GM10266 (cell line): ENCODE results near the gene TBKBP1.
A peak's percentile ranks its signal among the peaks of the same experiment; 100 is the strongest.

ENCODE experiments used
- DNase-seq: peaks from one replicate; pipeline ENCODE4 v3.0.0; 2012; ENCODE audit errors: extremely low spot score
- CTCF ChIP-seq: IDR thresholded peaks from 2 replicates; pipeline ENCODE4 v1.5.1; 2012; ENCODE audit warnings: mild to moderate bottlenecking, low read depth; ENCODE audit not compliant: control insufficient read depth, insufficient read depth; ENCODE audit errors: missing control alignments

Gene TBKBP1

GRCh38 chr17:47687328-47687690 is 6.7 kb upstream of the TBKBP1 start:
- DNase-seq, result no peak
- TF ChIP-seq CTCF, result no peak

- TF ChIP-seq CTCF, result no peak
- no peak for DNase-seq
Observed at GRCh38 chr17:47687748-47688147, 6.2 kb upstream of the TBKBP1 start.

GRCh38 chr17:47690121-47690520 is 3.8 kb upstream of the TBKBP1 start:
- DNase-seq, result no peak

GRCh38 chr17:47692137-47692894 is 1.6 kb upstream of the TBKBP1 start:
- TF ChIP-seq CTCF, result no peak
- no peak for DNase-seq

More at GRCh38 chr17:47690121-47690520, 3.8 kb upstream of the TBKBP1 start:
- no peak for TF ChIP-seq CTCF

GRCh38 chr17:47692895-47693730 is 848 bp upstream of the TBKBP1 start:
- DNase-seq, result peak; percentile 33
- TF ChIP-seq CTCF, result no peak

- peak; percentile 50 for DNase-seq
- no peak for TF ChIP-seq CTCF
Observed at GRCh38 chr17:47694581-47695428, 844 bp downstream of the TBKBP1 start.
